ENCODE results near the gene GRB14. TPM values are rescaled to one million over a fixed set of nuclear protein-coding genes. Genes with fewer than 3 reads are reported as not detected.

GRB14 gene
- total RNA-seq, 1 experiment from 2014 or later: 18.4 TPM

GRCh38 chr2:164514491-164514890 lies 106.8 kb downstream of the GRB14 start:
- Mint-ChIP-seq H3K9me3 (ENCODE audit: low read depth, unreplicated experiment) (peaks cover 10% of the 10 kb centered on the region), H3K27ac (ENCODE audit: unreplicated experiment) (peak overlapping the region; percentile 93), H3K4me1 (ENCODE audit: low read depth, unreplicated experiment) (peaks cover 38% of the 10 kb centered on the region), H3K4me3 (ENCODE audit: low read depth, unreplicated experiment) (peak overlapping the region; percentile 58), H3K36me3 (ENCODE audit: insufficient read depth, unreplicated experiment) (peaks cover 15% of the 10 kb centered on the region), H3K27me3 (ENCODE audit: unreplicated experiment) (no peaks in the 10 kb centered on the region)
- intact Hi-C loops (cut with micrococcal nuclease; ENCODE audit: unreplicated experiment): no loop called here
- CTCF ChIA-PET: interaction anchor here (0.9 kb wide), 1 partner anchor 1320 kb away, joined by 3 read pairs; no protein-coding TSS in a partner anchor
- BruUV-seq (replicated peaks): no TSS peak
- TF ChIP-seq CTCF (IDR thresholded peaks at IDR 0.05; ENCODE audit: unreplicated experiment): no peak
- peak; percentile 85 for DNase-seq

DNA sequence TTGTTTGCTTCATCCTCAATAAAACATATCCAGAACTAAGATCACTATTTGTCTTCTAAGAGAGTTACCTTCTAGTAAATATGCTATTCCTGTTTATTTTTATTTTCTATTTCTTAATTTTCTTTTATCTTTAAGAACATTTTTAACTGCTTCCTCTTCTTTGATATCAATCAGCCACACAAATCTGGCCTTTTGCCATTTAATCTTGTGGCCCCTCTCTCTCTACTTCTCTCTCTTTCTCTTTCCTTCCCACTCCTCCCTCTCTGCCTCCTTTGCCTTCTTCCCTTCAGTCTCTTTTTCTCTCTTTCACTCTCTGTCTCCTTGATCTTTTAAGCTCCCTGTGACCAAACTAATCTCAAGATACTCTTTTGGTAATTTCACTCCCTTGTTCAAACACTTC lies 108.4 kb downstream of the GRB14 start:
- peak overlapping the region; percentile 1 for H3K27ac Mint-ChIP-seq (ENCODE audit: unreplicated experiment)
- intact Hi-C loops (cut with micrococcal nuclease; ENCODE audit: unreplicated experiment): no loop called here
- H3K9me3 Mint-ChIP-seq (ENCODE audit: low read depth, unreplicated experiment): peaks cover 5% of the 10 kb centered on the region
- no peak overlapping the region for H3K4me3 Mint-ChIP-seq (ENCODE audit: low read depth, unreplicated experiment)
- no peaks in the 10 kb centered on the region for H3K27me3 Mint-ChIP-seq (ENCODE audit: unreplicated experiment)
- CTCF ChIA-PET: no interaction called here
- H3K36me3 Mint-ChIP-seq (ENCODE audit: insufficient read depth, unreplicated experiment): peaks cover 15% of the 10 kb centered on the region
- BruUV-seq (replicated peaks): no TSS peak
- TF ChIP-seq CTCF (IDR thresholded peaks at IDR 0.05; ENCODE audit: unreplicated experiment): no peak
- DNase-seq: no peak
- H3K4me1 Mint-ChIP-seq (ENCODE audit: low read depth, unreplicated experiment): peaks cover 38% of the 10 kb centered on the region

DNA sequence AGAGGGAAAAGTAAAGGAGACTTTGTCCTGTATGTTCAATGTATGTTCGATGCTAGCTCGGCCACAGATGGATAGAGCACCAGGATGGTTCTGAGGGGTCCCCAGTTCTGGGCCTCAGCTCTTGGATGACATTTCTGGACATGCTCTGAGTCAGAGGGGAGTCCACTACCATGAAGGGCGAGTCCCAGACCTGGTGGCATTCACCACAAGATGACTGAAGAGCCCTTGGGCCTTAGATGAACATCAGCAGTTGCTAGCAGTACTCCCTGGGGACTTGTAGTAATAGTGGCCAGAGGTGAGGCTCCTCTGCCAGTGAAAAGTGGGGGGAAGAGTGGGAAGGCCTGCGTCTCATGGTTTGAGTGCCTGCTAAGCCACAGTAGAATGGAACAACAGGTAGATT lies 109.5 kb downstream of the GRB14 start:
- DNase-seq: no peak
- TF ChIP-seq CTCF (IDR thresholded peaks at IDR 0.05; ENCODE audit: unreplicated experiment): no peak
- Mint-ChIP-seq H3K27me3 (ENCODE audit: unreplicated experiment) (no peaks in the 10 kb centered on the region), H3K4me1 (ENCODE audit: low read depth, unreplicated experiment) (peaks cover 38% of the 10 kb centered on the region), H3K36me3 (ENCODE audit: insufficient read depth, unreplicated experiment) (peaks cover 15% of the 10 kb centered on the region), H3K27ac (ENCODE audit: unreplicated experiment) (no peak overlapping the region), H3K9me3 (ENCODE audit: low read depth, unreplicated experiment) (no peaks in the 10 kb centered on the region), H3K4me3 (ENCODE audit: low read depth, unreplicated experiment) (no peak overlapping the region)
- BruUV-seq (replicated peaks): no TSS peak
- CTCF ChIA-PET: interaction anchor here (0.6 kb wide), 1 partner anchor 12 kb away, joined by 3 read pairs; no protein-coding TSS in a partner anchor
- intact Hi-C loops (cut with micrococcal nuclease; ENCODE audit: unreplicated experiment): no loop called here

GRCh38 chr2:164510895-164511294 lies 110.4 kb downstream of the GRB14 start:
- no peak for DNase-seq
- H3K27ac Mint-ChIP-seq (ENCODE audit: unreplicated experiment): no peak overlapping the region
- peaks cover 15% of the 10 kb centered on the region for H3K36me3 Mint-ChIP-seq (ENCODE audit: insufficient read depth, unreplicated experiment)
- H3K27me3 Mint-ChIP-seq (ENCODE audit: unreplicated experiment): no peaks in the 10 kb centered on the region
- BruUV-seq (replicated peaks): no TSS peak
- H3K9me3 Mint-ChIP-seq (ENCODE audit: low read depth, unreplicated experiment): no peaks in the 10 kb centered on the region
- TF ChIP-seq CTCF (IDR thresholded peaks at IDR 0.05; ENCODE audit: unreplicated experiment): no peak
- CTCF ChIA-PET: interaction anchor here (0.6 kb wide), 1 partner anchor 11 kb away, joined by 3 read pairs; no protein-coding TSS in a partner anchor
- peaks cover 38% of the 10 kb centered on the region for H3K4me1 Mint-ChIP-seq (ENCODE audit: low read depth, unreplicated experiment)
- intact Hi-C loops (cut with micrococcal nuclease; ENCODE audit: unreplicated experiment): no loop called here
- H3K4me3 Mint-ChIP-seq (ENCODE audit: low read depth, unreplicated experiment): no peak overlapping the region
